ENCODE measurements around the gene HMG20A.

The HMG20A gene

GRCh38 chr15:77502379-77503095 is 81.8 kb downstream of the HMG20A start:
- DNase-seq (ENCODE audit: low read depth) = no peak

- no peak for DNase-seq (ENCODE audit: low read depth)
Measured at GRCh38 chr15:77503240-77503639, 82.6 kb downstream of the HMG20A start.

GRCh38 chr15:77503764-77504163 is 83.1 kb downstream of the HMG20A start:
- no peak for DNase-seq (ENCODE audit: low read depth)

- DNase-seq (ENCODE audit: low read depth) = no peak
Measured at GRCh38 chr15:77504306-77504705, 83.6 kb downstream of the HMG20A start.

GRCh38 chr15:77504871-77505270 is 84.2 kb downstream of the HMG20A start:
- DNase-seq (ENCODE audit: low read depth) = no peak

- DNase-seq (ENCODE audit: low read depth) = no peak
Measured at GRCh38 chr15:77505556-77505955, 84.9 kb downstream of the HMG20A start.

- DNase-seq (ENCODE audit: low read depth) = no peak
Measured at GRCh38 chr15:77506311-77507142, 85.8 kb downstream of the HMG20A start.

GRCh38 chr15:77507143-77507897 is 86.6 kb downstream of the HMG20A start:
- no peak for DNase-seq (ENCODE audit: low read depth)

- no peak for DNase-seq (ENCODE audit: low read depth)
Measured at GRCh38 chr15:77507911-77508310, 87.2 kb downstream of the HMG20A start.

- DNase-seq (ENCODE audit: low read depth) = no peak
Measured at GRCh38 chr15:77508541-77509243, 88.0 kb downstream of the HMG20A start.

- DNase-seq (ENCODE audit: low read depth) = no peak
Measured at GRCh38 chr15:77510066-77511057, 89.7 kb downstream of the HMG20A start.

- DNase-seq (ENCODE audit: low read depth) = no peak
Measured at GRCh38 chr15:77511869-77512268, 91.2 kb downstream of the HMG20A start.

- no peak for DNase-seq (ENCODE audit: low read depth)
Measured at GRCh38 chr15:77513226-77513625, 92.5 kb downstream of the HMG20A start.

- no peak for DNase-seq (ENCODE audit: low read depth)
Measured at GRCh38 chr15:77514641-77515402, 94.1 kb downstream of the HMG20A start.

GRCh38 chr15:77515613-77516012 is 94.9 kb downstream of the HMG20A start:
- DNase-seq (ENCODE audit: low read depth) = no peak

- DNase-seq (ENCODE audit: low read depth) = no peak
Measured at GRCh38 chr15:77516076-77516475, 95.4 kb downstream of the HMG20A start.

- no peak for DNase-seq (ENCODE audit: low read depth)
Measured at GRCh38 chr15:77516786-77517185, 96.1 kb downstream of the HMG20A start.

GRCh38 chr15:77517579-77517978 is 96.9 kb downstream of the HMG20A start:
- no peak for DNase-seq (ENCODE audit: low read depth)

- no peak for DNase-seq (ENCODE audit: low read depth)
Measured at GRCh38 chr15:77518458-77518857, 97.8 kb downstream of the HMG20A start.

GRCh38 chr15:77519540-77519939 is 98.9 kb downstream of the HMG20A start:
- no peak for DNase-seq (ENCODE audit: low read depth)
